ENCODE results near the gene NUP160.
A peak's percentile ranks its signal among the peaks of the same experiment; 100 is the strongest.
"Not testable (repeated sequence)": the region's sequence is repeated elsewhere in the genome, so short reads cannot be mapped to it uniquely, and the experiment has no call there.

NUP160 gene

DNA sequence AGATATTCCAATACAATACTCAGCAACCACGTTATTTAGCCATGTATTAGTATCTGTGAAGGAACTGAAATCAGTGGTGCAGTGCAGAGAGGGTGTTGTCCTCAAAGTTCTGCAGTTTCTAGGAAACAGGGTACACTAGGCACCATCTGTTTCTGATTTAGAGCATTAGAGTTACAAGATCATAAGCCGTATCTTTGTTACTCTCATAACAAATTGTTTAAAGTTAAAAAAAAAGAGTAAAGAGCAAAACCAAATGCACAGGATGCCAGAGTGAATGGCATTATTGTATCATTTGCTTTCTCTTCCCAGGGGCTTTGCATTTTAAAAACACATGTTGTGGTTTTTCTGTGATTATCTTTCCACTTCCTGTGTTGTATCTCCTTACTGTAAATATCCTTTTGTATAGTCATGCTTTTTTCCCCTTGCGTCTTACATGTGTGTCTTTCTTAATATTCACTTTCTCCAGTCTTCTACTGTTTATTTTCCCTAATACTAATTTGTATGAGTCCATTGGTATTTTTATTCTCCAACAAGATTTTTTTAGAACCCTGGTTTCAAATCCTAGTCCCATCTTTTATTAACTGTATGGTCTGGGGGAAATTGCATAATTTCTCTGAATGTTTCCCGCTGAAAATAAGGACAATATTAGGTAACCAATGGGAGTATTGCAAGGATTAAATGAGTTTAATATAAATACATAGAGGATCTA is 15.2 kb upstream of the NUP160 start:
- peak; percentile 91 for DNase-seq

DNA sequence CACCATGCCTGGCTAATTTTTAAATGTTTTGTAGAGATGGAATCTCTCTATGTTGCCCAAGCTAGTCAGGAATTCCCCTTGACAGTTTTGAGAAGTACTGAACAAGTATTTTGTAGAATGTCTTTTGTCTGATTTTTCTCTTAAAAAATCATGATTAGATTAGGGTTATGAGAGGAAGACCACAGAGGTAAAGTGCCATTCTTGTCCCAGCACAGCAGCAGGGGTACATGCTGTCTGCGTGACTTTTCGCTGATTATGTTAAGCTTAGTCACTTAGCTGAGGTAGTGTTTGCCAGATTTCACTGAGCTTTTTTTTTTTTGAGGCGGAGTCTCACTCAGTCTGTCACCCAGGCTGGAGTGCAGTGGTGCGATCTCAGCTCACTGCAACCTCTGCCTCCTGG is 13.6 kb upstream of the NUP160 start:
- peak; percentile 2 for DNase-seq

DNA sequence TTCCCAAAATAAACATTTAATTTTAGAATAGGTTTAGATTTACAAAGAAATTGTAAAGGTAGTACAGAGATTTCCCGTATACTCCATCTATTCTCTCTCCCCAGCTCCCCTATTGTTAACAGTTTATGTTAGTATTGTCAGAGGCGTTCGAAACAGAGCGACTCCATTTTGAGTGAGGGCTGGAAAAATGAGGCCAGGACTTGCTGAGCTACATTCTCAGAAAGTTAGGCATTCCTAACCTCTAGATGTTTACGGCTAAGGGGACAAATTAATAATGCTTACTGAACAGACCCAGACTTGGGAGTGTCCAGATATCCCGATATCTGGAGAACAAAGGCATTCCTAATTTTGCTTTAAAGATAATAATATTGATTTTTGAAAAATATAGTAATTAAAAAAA is 12.4 kb upstream of the NUP160 start:
- no peak for DNase-seq

DNA sequence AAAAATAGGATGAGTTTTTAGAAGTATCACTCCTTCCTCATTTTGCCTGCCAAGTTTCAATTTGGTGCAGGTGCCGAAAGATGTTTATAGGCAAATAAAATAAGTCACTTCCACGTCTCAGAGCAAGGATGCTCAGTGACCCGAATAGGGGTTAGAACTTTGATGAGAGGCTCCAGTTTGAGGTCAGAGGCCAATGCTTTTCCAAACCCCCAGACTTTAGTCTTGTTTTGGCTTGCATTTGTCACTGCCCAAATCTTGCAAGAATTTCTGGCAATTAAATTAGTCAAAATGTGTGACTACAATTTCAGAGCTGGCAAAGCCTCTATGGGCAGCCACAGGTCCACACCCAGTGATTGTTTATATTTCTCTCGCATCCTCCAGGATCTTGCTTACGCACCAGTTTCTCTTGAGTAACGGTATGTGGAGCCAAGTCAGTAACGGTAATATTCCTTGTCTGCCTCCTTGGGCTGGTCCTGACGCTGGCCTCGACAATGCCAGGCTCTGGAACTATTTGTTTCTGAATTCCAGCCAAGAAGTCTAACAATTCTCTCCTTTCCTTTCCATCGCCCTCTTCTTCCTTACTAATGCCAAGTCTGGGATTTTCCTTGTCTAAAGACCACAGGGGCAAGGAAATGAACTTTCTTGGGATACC is 9.9 kb upstream of the NUP160 start:
- DNase-seq: peak; percentile 20

DNA sequence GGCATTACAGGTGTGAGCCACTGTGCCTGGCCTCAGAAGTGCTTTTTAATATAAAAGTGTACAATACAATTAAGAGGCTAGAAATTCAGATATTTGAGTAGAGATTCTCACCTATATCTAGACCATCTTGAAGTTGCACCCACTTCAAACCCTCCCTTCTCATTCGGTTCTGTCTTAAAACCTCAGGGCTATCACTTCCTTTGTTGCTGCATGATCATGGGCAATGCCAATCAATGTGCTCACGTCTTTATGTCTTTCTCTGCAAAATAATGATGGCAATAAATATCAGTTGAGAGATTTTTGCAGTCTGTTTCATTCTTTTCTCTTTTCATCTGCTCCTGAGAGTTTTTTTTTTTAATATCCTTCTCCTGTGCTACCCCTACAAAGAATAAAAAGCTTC is 9.3 kb upstream of the NUP160 start:
- DNase-seq: no peak

DNA sequence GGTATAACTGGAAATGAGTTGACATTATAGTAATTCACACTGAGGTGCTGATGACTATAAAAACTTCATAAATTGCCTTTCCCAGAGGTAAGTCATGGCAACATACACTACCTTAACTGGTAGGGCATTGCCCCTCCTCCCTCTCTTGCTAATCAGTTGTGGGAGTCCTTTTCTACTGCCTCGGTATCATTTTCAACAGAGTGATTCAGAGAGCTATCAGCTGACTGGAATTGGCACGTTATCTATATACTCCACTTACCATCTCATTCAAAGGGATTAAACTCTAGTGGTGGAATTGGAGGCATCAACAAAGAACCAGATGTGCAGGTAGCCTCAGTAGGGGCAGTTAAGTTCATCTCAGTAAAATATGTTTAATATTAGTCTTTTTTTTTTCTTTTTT is 8.0 kb upstream of the NUP160 start:
- no peak for DNase-seq

DNA sequence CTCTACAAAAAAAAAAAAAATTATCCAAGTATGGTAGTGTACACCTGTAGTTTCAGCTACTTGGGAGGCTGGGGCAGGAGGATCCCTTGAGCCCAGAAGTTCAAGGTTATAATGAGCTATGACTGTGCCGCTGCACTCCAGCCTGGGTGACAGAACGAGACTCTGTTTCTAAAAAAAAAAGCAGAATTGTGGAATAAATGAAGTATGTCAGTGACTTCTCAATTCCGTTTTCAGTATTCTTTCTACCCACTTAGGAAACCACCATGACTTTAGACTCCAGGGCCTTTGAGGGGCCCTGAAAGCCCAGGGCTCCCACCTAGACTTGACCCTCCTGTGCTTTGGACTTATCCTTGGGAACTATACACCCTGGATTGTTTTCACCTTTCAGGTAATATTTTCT is 6.5 kb upstream of the NUP160 start:
- no peak for DNase-seq

DNA sequence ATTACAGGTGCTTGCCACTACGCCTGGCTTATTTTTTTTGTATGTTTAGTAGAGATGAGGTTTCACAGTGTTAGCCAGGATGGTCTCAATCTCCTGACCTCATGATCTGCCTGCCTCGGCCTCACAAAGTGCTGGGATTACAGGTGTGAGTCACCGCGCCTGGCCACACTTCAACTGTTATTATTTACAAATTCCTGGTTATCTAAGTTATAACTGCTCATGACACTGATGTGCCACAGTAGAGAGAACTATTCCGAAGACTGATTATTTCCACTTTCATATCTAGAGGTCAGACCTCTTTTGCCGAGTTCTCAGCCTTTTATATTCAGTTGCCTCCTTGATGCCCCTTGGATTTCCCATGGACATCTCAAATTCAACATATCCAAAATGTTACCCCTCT is 3.9 kb upstream of the NUP160 start:
- DNase-seq: no peak

DNA sequence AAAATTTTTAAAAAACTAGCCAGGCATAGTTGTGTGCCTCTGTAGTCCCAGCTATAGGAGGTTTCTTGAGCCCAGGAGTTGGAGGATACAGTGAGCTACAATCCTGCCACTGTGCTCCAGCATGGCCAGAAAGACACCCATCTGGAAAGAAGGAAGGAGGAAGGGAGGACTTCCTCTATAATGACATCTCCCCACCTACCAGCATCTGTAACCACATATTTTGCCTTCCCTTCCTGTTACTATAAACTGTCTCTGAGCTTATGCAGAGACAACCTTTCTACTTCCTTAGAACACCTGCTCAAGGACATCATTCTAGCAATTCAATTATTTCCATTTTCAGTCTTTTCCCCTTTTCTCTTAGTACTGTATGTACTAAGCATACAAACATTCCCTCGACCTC is 2.2 kb upstream of the NUP160 start:
- DNase-seq: no peak

DNA sequence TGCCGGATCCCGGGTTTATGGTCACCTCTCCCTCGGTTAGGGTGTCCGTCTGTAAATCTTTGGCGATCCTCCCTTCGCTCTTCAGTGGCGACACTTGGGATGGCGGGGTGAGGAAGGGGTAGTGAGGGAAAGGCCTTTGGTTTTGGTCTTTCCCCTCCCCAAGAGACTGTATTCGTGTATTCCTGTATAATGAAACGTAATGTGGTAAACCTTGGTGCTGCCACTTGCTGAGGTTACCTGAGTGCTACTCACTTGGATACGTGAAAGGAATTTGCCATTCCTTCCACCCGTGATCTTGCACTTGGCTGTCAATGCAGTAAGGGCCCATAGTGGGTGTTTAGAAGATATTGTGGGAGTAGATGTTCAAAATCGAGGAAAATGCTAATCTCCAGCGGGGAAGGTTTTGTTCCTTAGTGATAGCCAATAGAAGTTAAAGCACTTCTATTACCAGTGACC is 578 bp upstream of the NUP160 start:
- DNase-seq: no peak

DNA sequence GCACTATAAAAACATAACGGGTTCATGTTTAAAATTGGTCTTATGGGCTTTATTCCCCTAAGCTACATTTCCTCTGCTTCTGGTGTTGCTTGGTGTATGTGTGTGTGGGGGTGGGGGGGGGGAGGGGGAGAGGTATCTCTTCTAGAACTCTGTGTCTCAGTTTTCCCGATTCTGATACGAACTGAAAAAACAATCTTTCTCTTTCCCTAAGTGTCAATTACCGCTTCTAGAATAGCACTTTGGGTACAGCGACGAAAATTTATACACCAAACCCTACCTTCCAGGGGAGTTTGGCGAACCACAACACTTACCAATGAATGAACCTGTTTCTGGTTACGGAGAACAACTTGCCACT is 636 bp downstream of the NUP160 start:
- no peak for DNase-seq

DNA sequence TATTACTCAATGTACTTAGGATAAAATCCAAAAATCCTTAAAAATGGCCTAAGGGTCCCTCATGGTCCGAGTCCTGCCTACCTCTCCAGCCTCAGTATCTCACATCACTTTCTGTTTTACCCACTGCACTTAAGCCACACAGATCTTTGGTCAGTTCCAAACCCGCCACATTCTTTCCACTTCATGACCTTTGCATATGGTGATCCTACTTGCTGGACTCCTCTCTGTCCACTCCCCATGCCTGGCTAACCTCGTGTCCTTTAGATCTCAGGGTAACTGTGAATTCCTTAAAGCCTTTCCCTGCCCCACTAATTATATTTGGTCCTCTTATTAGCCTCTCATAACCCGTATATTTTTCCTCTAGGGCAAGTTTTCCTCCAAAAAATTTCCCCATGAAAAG is 1.2 kb downstream of the NUP160 start:
- no peak for DNase-seq

DNA sequence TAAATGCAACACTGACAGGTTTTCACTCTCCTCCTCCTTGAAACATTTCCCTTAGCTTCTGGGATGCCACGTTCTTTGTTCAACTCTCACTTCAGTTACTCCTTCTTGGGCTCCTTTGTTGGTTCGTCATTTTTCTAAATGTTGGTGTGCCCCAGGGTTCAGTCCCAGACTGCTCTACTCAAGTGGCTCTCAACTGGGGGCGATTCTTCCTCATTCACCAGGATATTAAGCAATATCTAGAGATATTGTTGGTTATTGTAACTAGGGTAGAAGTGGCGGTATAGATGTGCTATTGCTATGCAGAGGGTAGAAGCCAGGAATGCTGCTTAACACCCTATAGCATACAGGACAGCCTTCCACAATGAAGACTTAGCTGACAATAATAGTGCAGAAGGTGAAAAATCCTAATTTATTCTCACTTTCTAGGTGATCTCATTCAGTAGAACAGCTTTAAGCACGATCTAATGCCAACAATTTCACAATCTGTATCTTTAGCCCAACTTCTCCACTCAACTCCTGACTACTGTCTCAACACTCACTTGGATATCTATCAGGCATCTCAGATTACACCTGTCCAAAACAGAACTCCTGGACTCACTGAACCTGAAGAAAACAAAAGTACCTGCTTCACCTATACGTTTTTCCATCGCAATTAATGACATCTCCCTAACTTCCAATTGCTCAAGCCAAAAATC is 4.6 kb downstream of the NUP160 start:
- DNase-seq: no peak

DNA sequence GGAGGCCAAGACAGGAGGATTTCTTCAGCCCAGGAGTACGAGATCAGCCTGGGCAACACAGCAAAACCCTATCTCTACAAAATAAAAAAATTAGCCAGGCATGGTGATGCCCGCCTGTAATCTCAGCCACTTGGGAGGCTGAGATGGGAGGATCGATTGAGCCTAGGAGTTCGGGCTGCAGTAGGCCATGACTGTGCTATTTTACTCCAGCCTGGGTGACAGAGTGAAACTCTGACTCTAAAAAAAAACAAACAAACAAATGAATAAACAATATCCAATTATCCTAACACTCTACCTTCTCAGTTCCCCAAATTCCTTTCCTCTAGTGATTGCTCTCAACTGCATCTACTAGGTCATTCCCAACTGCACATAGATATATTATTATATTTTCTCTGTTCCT is 5.4 kb downstream of the NUP160 start:
- no peak for DNase-seq

DNA sequence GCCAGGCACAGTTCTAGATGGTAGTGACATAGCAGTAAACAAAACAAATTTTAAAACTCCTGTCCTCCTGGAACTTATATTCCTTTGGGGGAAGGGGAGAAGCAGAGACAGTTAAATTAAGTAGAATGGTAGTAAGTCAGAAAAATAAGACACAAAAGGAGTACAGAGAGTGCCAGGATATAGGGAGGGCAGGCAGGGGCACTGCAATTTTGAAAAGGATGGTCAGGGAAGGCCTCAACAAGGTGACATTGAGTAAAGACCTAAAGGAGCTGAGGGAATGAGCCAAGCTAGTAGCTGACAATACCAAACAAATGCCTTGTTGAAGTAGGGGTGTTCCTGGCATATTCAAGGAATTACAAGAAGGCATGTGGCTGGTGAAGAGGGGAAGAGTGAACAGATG is 10.2 kb downstream of the NUP160 start:
- DNase-seq: no peak

DNA sequence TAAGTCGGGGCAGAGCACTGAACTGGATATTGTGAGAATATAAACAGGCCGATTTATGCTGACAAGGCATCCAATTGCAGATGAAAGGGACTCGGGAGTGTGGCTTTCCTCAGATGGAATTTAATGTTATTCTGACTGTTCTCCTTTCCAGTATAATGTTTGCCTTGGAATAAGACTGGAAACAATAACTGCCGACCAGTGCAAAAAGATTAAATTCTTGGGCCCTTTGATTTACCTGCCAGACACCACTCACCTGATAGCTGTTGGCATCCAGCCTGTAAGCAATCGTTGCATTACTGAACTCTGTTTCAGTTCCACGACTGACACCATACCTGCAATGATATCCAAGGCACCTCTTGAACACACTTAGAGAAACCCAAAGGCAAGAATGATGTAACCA is 10.9 kb downstream of the NUP160 start:
- DNase-seq: no peak

DNA sequence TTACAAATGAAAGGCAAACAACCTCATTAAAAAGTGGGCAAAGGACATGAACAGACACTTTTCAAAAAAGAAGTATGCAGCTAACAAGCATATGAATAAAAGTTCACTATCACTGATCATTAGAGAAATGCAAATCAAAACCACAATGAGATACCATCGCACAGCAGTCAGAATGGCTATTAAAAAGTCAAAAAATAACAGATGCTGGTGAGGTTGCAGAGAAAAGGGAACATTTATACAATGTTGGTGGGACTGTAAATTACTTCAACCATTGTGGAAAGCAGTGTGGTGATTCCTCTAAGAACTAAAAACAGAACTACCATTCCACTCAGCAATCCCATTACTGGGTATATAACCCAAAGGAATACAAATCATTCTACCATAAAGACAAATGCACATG is 18.1 kb downstream of the NUP160 start:
- DNase-seq: not testable (repeated sequence)

DNA sequence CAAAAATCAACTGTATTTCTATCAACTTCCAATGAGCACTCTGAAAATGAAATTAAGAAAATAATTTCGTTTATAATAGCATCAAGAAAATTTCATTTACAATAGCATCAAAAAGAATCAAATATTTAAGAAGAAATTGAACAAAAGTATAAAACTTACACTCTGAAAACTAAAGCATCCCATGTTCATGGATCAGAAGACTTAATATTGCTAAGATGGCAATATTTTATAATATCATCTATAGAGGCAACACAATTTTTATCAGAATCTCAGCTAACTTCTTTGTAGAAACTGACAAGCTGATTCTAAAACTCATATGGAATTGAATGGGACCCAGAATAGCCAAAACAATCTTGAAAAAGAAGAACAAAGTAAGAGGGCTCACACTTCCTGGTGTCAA is 19.9 kb downstream of the NUP160 start:
- no peak for DNase-seq

DNA sequence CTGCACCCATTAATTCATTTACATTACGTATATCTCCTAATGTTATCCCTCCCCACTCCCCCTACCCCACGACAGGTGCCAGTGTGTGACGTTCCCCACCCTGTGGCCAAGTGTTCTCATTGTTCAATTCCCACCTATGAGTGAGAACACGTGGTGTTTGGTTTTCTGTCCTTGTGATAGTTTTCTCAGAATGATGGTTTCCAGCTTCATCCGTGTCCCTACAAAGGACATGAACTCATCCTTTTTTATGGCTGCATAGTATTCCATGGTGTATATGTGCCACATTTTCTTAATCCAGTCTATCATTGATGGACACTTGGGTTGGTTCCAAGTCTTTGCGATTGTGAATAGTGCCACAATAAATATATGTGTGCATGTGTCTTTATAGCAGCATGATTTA is 25.5 kb downstream of the NUP160 start:
- not testable (repeated sequence) for DNase-seq

DNA sequence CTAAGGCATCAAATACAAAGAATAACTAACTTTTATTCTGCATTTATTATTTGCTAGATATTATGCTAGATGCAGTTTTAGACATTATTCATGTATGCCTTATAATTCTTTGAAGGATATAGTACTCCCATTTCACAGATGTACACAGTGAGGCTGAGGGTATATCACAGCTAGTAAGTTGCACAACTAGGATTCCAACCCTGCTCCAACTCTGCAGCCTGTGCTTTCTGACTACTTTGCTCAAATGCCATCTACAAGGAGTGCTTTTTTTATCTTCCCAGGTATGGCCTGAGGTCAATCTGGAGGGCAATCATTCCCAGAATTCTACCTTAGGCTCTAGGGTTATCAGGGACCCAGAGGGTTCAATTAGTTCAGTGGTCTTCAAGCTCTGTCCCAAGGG is 28.4 kb downstream of the NUP160 start:
- DNase-seq: no peak

DNA sequence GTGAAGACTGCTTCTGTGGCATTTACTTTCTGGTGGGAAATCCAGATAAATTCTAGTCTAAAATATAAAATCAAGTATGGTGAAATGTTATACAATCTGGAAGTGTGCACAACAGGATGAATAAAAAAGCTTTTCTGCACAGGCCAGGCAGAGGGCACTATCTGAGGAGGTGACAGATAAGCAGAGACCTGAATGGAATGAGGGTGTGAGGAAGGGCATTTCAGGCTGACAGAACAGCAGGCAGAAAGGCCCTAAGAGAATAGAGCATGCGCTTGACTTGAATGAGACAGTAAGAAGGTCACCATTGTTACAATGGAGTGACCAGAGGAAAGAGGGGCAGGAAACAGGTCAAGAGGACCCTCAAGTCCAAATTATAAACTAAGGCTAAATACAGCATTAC is 47.4 kb downstream of the NUP160 start:
- no peak for DNase-seq

DNA sequence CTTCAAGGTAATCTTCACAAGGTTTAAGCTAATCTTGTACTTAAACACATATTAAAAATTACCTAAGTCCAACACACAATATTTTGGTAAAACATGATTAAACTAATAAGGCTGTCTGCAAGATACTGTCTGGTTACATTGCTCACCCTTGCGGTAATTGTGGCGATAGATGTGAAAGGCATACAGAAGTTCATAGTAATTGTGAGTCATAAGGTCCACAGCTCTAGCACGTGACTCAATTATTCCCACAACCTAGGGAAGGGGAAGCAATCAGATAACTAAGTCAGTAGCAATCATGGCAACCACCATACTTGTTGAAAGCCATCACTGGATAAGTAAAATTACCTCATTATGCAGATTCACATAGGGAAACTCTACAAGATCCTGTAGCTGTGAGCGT is 50.5 kb downstream of the NUP160 start:
- DNase-seq: no peak

DNA sequence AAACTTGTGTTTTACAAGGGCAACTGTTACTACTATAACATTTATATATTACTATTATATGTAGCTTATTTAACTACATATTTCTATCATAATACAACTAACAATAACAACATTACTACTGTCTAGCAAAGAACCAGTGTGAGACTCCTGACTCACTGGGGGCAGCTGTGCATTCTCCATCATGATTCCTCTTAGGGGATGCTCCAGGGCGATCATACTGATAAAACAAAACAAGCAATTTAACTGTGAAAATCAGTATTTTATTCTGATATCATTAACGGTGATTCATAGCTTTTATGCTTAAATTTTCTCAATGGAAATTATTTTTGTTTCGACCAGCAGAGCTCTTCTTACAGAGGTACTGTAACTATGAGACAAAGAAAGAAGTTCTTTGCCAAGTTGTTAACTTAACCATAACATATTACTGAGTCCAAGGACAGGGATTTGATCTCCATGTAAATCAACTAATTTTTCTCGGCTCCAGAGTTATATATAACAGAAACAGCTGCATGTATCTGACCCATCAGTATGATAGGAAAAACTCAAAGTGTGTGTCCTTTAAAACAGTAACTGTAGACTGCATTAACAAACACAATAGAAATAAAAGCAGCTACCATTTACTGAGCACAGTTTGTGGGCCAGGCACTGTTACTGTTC is 56.2 kb downstream of the NUP160 start:
- no peak for DNase-seq

DNA sequence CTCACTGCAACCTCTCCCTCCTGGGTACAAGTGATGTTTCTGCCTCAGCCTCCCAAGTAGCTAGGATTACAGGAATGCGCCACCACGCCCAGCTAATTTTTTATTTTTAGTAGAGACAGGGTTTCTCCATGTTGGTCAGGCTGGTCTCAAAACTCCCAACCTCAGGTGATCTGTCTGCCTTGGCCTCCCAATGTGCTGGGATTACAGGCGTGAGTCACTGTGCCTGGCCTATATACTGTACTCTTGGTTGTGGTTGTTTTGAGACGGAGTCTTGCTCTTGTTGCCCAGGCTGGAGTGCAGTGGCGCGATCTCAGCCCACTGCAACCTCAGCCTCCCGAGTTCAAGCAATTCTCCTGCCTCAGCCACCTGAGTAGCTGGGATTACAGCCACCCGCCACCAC is 58.1 kb downstream of the NUP160 start:
- DNase-seq: not testable (repeated sequence)
